ENCODE results near the gene ARSB. TPM values are rescaled to one million over a fixed set of nuclear protein-coding genes. Genes with fewer than 3 reads are reported as not detected.

The ARSB gene
- total and polyA plus RNA-seq, 10 of the 15 experiments (the other 5 are each of a cell fraction or from before 2014, with no cell fraction given): 1.2 to 8.2 (median 6.1) TPM

DNA sequence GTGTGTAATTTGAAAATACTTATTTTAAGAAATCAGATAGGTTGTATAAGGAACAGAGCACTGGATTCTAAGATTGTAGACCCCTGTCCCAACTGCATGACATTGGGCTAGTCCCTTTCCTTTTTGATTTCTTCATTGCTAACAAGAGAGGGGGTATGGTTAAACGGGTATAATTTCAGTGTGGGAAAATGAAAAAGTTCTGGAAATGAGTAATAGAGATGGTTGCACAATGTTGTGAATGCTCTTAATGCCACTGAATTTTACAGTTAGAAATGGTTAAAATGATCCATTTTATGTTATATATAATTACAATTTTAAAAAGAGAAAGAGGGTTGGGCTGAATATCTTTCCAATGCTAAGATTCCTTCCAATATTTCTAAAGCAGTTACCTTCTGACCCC lies 233.2 kb downstream of the ARSB start:
- Histone ChIP-seq H4K20me1 (ENCODE audit: control insufficient read depth, insufficient read depth) (no peaks in the 10 kb centered on the region), H3K27ac (ENCODE audit: control insufficient read depth, insufficient read depth) (no peak overlapping the region), H3K4me1 (ENCODE audit: control insufficient read depth, insufficient read depth, low read length) (peaks cover 30% of the 10 kb centered on the region), H3K9me3 (replicated peaks; ENCODE audit: control insufficient read depth, insufficient read depth, low read length) (no peaks in the 10 kb centered on the region), H3K4me2 (ENCODE audit: control insufficient read depth, insufficient read depth) (no peak overlapping the region), H3K36me3 (ENCODE audit: control insufficient read depth in 2 of 2, insufficient read depth in 2 of 2, low read length in 1 of 2) (no peaks in the 10 kb centered on the region; a peak in 1 of 4 replicates), H3K27me3 (replicated peaks in 1 of 2; ENCODE audit: control insufficient read depth in 2 of 2, insufficient read depth in 2 of 2, low read length in 1 of 2) (no peaks in the 10 kb centered on the region), H3K79me2 (ENCODE audit: control insufficient read depth, insufficient read depth, low read length) (no peaks in the 10 kb centered on the region), H2AFZ (ENCODE audit: control insufficient read depth, low read depth, low read length) (no peak overlapping the region), H3K9ac (ENCODE audit: control insufficient read depth, insufficient read depth, low read length) (no peak overlapping the region), H3K4me3 (no peak overlapping the region)
- ATAC-seq: no peak
- no TSS peak for BruUV-seq (replicated peaks)
- in situ Hi-C loops (cut with MboI) (no loop called here), intact Hi-C loops (cut with micrococcal nuclease; ENCODE audit: unreplicated experiment) (loop anchor here (10.0 kb wide), 1 partner anchor 207 kb away; no protein-coding TSS in a partner anchor)
- FAIRE-seq: no peak
- ChIA-PET RAD21 (ENCODE audit: unreplicated experiment) (no interaction called here), SMC1A (ENCODE audit: uncharacterized antibody, unreplicated experiment) (no interaction called here), POLR2A (no interaction called here), CTCF (no interaction called here)
- no peak for DNase-seq (ENCODE audit: low read depth, low spot score)
- 63% methylated on average over 1 of the region's 1 CpG for WGBS (ENCODE audit: insufficient coverage, insufficient replicate concordance, low lambda C conversion rate, missing lambda C conversion rate)
- TF ChIP-seq, protein P1, sequence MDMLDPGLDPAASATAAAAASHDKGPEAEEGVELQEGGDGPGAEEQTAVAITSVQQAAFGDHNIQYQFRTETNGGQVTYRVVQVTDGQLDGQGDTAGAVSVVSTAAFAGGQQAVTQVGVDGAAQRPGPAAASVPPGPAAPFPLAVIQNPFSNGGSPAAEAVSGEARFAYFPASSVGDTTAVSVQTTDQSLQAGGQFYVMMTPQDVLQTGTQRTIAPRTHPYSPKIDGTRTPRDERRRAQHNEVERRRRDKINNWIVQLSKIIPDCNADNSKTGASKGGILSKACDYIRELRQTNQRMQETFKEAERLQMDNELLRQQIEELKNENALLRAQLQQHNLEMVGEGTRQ (IDR thresholded peaks at IDR 0.05; ENCODE audit: borderline replicate concordance, low read depth, low read length): no peak
- TF ChIP-seq HCFC1 (IDR thresholded peaks at IDR 0.05; ENCODE audit: low read length): no peak

DNA sequence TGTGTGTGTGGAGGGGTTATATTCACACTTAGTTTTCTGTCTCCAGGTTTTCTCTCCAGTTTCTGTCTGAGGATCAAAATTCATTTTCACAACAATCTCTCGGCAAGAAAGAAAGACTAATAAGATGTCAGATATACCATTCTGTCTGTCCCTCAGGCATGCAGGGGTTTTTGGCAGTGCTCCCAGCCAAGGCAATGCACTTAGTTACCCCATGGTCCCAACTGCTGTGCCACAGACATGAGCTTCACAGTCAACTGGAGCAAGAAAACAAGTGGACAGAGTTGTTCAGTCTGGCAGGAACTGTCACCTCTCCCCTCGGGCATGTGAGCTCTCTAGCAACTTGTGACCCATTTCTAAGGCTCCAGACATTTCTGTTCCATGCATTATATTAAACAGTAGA lies 234.8 kb downstream of the ARSB start:
- peaks cover 15% of the 10 kb centered on the region; the same call in 1 of the 2 replicates for H3K4me1 ChIP-seq (ENCODE audit: control insufficient read depth, insufficient read depth, low read length)
- H3K4me3 ChIP-seq: no peak overlapping the region
- H3K27me3 ChIP-seq (replicated peaks in 1 of 2; ENCODE audit: control insufficient read depth in 2 of 2, insufficient read depth in 2 of 2, low read length in 1 of 2): no peaks in the 10 kb centered on the region
- no TSS peak for BruUV-seq (replicated peaks)
- H3K79me2 ChIP-seq (ENCODE audit: control insufficient read depth, insufficient read depth, low read length): no peaks in the 10 kb centered on the region
- in situ Hi-C loops (cut with MboI) (no loop called here), intact Hi-C loops (cut with micrococcal nuclease; ENCODE audit: unreplicated experiment) (loop anchor here (10.0 kb wide), 1 partner anchor 205 kb away; no protein-coding TSS in a partner anchor)
- TF ChIP-seq LARP7 (IDR thresholded peaks at IDR 0.05) (no peak), CREM (IDR thresholded peaks at IDR 0.05; ENCODE audit: low read depth) (no peak), SUZ12 (IDR thresholded peaks at IDR 0.05; ENCODE audit: unreplicated experiment) (no peak), KAT2A (conservative IDR thresholded peaks at IDR 0.05; ENCODE audit: control insufficient read depth, low read depth, low read length) (no peak), SP1 (IDR thresholded peaks at IDR 0.05; ENCODE audit: low read depth, low read length) (no peak), MEF2B (IDR thresholded peaks at IDR 0.05; ENCODE audit: partially characterized antibody, poor library complexity, severe bottlenecking) (no peak), HDGF (IDR thresholded peaks at IDR 0.05) (no peak), PAX8 (IDR thresholded peaks at IDR 0.05) (no peak), ATF7 (IDR thresholded peaks at IDR 0.05; ENCODE audit: low read depth) (no peak)
- TF ChIP-seq, protein P2, sequence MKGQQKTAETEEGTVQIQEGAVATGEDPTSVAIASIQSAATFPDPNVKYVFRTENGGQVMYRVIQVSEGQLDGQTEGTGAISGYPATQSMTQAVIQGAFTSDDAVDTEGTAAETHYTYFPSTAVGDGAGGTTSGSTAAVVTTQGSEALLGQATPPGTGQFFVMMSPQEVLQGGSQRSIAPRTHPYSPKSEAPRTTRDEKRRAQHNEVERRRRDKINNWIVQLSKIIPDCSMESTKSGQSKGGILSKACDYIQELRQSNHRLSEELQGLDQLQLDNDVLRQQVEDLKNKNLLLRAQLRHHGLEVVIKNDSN (IDR thresholded peaks at IDR 0.05; ENCODE audit: borderline replicate concordance, extremely low read length, insufficient read depth, low read depth, low read length): no peak
- TF ChIP-seq, protein P3, sequence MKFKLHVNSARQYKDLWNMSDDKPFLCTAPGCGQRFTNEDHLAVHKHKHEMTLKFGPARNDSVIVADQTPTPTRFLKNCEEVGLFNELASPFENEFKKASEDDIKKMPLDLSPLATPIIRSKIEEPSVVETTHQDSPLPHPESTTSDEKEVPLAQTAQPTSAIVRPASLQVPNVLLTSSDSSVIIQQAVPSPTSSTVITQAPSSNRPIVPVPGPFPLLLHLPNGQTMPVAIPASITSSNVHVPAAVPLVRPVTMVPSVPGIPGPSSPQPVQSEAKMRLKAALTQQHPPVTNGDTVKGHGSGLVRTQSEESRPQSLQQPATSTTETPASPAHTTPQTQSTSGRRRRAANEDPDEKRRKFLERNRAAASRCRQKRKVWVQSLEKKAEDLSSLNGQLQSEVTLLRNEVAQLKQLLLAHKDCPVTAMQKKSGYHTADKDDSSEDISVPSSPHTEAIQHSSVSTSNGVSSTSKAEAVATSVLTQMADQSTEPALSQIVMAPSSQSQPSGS (IDR thresholded peaks at IDR 0.05; ENCODE audit: low read length): no peak
- FAIRE-seq (no peak), DNase-seq (ENCODE audit: low read depth, low spot score) (no peak), ATAC-seq (no peak)
- H3K27ac ChIP-seq (ENCODE audit: control insufficient read depth, insufficient read depth): no peak overlapping the region
- no peak overlapping the region for H3K4me2 ChIP-seq (ENCODE audit: control insufficient read depth, insufficient read depth)
- no peak overlapping the region for H3K9ac ChIP-seq (ENCODE audit: control insufficient read depth, insufficient read depth, low read length)
- SMC1A ChIA-PET (ENCODE audit: uncharacterized antibody, unreplicated experiment): interaction anchor here (2.1 to 6.5 kb wide), 2 partner anchors 9 to 15 kb away, joined by 7 to 43 read pairs; no protein-coding TSS in a partner anchor
- RAD21 ChIA-PET (ENCODE audit: unreplicated experiment): interaction anchor here (1.2 to 1.4 kb wide), 2 partner anchors 9 to 23 kb away, joined by 3 to 4 read pairs; no protein-coding TSS in a partner anchor
- POLR2A ChIA-PET: no interaction called here
- no peaks in the 10 kb centered on the region for H3K36me3 ChIP-seq (ENCODE audit: control insufficient read depth in 2 of 2, insufficient read depth in 2 of 2, low read length in 1 of 2)
- WGBS (ENCODE audit: insufficient coverage, insufficient replicate concordance, low lambda C conversion rate, missing lambda C conversion rate): 50% methylated on average over 2 of the region's 2 CpGs
- H2AFZ ChIP-seq (ENCODE audit: control insufficient read depth, low read depth, low read length): no peak overlapping the region
- no peaks in the 10 kb centered on the region for H4K20me1 ChIP-seq (ENCODE audit: control insufficient read depth, insufficient read depth)
- CTCF ChIA-PET: interaction anchor here (1.2 kb wide), 2 partner anchors 11 to 13 kb away, joined by 3 to 4 read pairs; no protein-coding TSS in a partner anchor
- no peaks in the 10 kb centered on the region for H3K9me3 ChIP-seq (replicated peaks; ENCODE audit: control insufficient read depth, insufficient read depth, low read length)

All from GM12878 (cell line).